NCI-H460 (cell line): ENCODE data around the gene GEMIN5. TPM values are rescaled to one million over a fixed set of nuclear protein-coding genes. Genes with fewer than 3 reads are reported as not detected.
A peak's percentile ranks its signal among the peaks of the same experiment; 100 is the strongest.
"Not testable (repeated sequence)": the region's sequence is repeated elsewhere in the genome, so short reads cannot be mapped to it uniquely, and the experiment has no call there.

Source experiments
- DNase-seq: peaks from one replicate; pipeline ENCODE4 v3.0.0-alpha.2; 2016; ENCODE audit warnings: low read depth; ENCODE audit errors: extremely low read depth
- total RNA-seq: library from RNA; depleted of rRNA; stranded (reverse); fragments of >200 nt; shearing (Covaris generic); gene quantifications from 2 replicates; pipeline ENCODE4 v1.2.3, GENCODE V29; 2014

Gene GEMIN5
- total RNA-seq, 1 experiment from 2014 or later: 26.0 TPM

DNA sequence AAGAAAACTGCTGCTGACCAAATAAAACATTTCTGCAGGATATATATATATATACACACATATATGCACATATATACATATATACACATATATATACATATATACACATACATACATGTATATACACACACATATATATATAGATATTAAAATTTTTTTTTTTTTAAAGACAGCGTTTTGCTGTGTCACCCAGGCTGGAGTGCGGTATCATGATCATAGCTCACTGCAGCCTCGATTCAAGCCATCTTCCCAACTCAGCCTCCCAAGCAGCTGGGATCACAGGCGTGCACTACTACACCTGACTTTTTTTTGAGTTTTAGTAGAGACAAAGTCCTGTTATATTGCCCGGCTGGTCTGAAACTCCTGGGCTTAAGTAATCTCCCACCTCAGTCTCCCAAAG, 5.5 kb upstream of the GEMIN5 start:
- DNase-seq: no peak

GRCh38 chr5:154940772-154941620, 3.0 kb upstream of the GEMIN5 start, which contains the start of gene MRPL22:
Gene MRPL22, plus strand, starts transcription at chr5:154941073. Its CDS starts 38 bp downstream, at chr5:154941111.
- peak; percentile 90 for DNase-seq

DNA sequence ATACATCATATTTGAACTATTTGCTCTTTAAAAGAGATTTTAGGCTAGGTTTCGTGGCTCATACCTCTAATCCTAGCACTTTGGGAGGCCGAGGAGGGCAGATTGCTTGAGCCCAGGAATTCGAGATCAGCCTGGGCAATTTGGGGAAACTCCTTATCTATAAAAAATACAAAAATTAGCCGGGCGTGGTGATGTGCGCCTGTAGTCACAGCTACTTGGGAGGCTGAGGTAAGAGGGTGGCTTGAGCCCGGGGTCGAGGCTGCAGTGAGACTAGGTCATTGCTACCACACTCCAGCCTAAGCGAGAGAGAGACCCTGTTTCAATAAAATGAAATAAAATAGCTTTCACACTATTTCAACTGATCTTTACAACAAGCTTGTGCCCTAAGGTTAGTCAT, 2.4 kb upstream of the GEMIN5 start:
- no peak for DNase-seq

DNA sequence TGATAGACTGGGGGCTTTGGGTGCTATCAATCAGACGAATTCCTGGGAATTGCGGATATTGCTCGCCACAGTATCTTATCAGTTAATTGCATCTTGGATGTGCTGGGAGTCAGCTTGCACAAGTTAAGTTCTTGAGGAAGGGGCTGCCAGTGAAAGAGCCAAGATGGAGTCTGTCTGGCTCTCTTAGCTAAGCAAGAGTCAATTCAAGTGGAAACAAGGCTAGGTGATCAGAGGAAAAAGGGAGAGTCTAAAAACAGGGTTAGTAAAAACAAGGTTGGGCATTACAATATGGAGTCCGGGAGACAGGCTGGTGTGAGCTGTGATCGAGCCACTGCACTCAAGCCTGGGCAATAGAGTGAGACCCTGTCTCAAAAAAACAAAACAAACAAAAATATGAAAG, 1.4 kb upstream of the GEMIN5 start:
- not testable (repeated sequence) for DNase-seq

- DNase-seq: no peak
These were observed 759 bp downstream of the GEMIN5 start for GRCh38 chr5:154937186-154937717.

- DNase-seq: no peak
These were observed 3.1 kb downstream of the GEMIN5 start for GRCh38 chr5:154934881-154935280.

DNA sequence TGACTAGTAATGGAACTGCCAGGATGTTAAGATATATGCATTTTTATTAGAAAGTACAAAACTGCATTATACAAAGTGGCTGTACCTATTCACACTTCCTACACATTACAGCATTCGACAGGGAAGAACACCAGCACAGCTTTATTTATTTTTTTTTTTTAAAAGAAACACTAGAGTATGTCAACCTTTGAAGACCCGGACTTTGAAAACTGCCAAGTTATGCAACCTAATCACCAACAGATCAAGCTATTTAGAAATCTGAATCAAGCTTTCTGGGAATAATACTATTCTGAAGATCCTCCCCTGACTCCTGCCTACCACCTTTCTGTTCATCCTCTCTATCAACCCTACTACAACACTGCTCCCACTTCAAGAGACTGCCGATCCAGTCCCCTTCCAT, 4.5 kb downstream of the GEMIN5 start:
- DNase-seq: no peak

- no peak for DNase-seq
These were observed 14.3 kb downstream of the GEMIN5 start for GRCh38 chr5:154923441-154924430.

DNA sequence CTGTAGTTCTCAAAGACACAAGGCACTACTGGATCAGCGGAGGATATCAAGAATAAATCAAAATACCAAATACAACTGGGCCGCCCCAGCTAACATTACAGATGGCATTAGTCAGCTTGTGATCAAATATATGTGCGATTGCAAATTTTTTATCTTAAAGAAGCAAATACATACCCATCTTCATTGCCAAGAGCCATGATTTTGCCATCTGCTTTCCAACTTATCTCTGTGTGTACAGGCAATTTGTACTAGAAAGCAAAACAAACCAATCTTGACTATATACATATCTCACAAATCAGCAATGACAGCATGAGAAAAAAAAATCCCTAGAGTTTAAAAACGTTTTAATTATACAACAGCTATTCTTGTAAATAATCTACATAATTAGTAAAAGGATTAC, 20.3 kb downstream of the GEMIN5 start:
- no peak for DNase-seq

- DNase-seq: no peak
These were observed 21.1 kb downstream of the GEMIN5 start for GRCh38 chr5:154916874-154917273.

GRCh38 chr5:154905601-154906000, 32.4 kb downstream of the GEMIN5 start:
- DNase-seq: not testable (repeated sequence)

GRCh38 chr5:154901913-154902312, 36.1 kb downstream of the GEMIN5 start:
- DNase-seq: no peak

GRCh38 chr5:154901276-154901675, 36.7 kb downstream of the GEMIN5 start:
- no peak for DNase-seq

DNA sequence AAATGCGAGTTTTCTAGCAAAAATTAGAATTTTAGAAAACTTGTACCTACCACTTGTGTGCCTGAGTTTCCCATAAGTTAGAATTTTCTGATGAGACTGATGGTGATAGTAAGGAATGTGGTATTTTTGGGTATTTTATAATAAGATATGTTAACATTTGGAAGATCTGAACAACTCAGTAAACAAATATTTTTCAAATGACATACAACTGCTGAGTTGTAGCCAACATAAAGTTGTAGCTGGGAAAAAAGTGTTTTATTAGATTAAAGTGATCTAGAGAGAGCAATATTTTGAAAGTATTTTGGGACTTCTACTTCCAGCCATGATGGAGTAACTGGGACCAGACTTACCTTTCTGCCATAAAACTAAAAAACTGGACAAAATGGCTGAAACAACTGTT, 37.9 kb downstream of the GEMIN5 start:
- no peak for DNase-seq

GRCh38 chr5:154899151-154899816, 38.7 kb downstream of the GEMIN5 start:
- DNase-seq: no peak

DNA sequence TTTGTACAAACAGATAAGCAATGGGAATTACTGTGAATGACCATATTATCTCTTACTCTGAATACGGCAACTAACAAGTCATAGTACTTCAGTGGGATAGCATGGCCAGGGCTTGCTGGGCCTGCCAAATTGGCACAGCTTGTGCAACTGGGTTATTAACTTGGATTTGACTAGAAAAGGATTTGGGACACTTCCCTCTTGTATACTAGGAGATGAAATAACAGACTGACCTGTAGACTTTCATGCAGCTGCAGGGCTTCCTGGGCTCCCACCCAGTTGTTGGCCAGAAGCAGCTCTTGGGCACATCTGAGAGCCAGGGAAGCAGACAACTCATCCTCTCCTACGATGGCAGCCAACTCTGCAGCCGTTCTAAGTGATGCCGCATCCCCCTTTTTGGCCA, 39.8 kb downstream of the GEMIN5 start:
- no peak for DNase-seq

DNA sequence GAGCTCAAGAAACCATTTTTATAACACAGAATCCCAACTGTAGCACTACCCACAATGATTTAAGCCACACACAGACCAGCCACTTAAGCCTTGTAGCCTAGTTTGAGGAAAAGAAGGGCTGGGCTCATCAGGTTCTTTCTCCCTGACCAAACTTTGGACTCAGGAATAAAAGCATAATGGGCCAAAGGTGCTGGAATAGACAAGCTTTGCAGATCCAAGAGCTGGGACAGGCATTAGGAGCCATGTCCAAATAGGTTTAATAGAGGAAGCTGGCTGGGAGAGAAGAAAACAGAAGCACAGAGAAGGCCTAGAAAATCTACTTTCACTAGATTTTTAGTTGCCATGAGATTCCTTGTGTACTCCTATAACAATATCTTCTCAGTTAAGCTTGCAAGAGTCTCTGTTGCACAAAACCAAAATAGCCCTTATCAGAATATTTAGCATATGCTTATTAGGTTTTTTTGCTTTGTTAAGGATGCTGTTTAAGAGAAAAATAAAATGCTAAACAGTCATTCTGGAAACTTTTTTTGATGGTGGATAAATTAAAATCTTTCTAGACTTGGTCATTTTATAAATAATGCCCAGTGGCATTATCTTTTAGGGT, 41.3 kb downstream of the GEMIN5 start:
- no peak for DNase-seq

GRCh38 chr5:154895606-154896561, 42.1 kb downstream of the GEMIN5 start:
- DNase-seq: no peak

DNA sequence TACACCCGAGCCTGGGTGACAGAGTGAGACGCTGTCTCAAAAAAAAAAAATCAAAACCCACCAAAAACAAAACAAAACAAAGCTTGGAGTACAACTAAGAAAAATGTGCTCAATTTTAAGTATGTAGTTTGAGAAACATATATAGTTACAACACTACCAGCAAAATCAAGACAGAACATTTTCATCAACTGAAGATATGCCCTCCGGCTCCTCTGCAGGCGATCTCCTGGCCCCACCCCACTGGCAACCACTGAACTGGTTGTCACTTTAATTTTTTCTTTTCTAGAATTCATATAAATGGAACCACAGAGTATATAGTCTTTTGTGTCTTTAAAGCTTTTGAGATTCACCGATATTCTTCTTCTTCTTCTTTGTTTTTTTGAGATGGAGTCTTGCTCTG, 44.6 kb downstream of the GEMIN5 start:
- no peak for DNase-seq
